LNCaP clone FGC (cell line): ENCODE measurements around the gene UBE2R2.
"Not testable (repeated sequence)": the region's sequence is repeated elsewhere in the genome, so short reads cannot be mapped to it uniquely, and the experiment has no call there.

Experiments
- DNase-seq: peaks from one replicate; pipeline ENCODE4 v3.0.0-alpha.2; 2011; ENCODE audit warnings: low read depth
- H3K4me3 ChIP-seq: 2 replicates; pipeline ENCODE4 v1.5.1; 2011; ENCODE audit warnings: mild to moderate bottlenecking, low read depth, low read length, control low read depth
- TF ChIP-seq, protein P1 (sequence below): IDR thresholded peaks from 2 replicates; pipeline ENCODE4 v1.5.1; 2012; ENCODE audit warnings: mild to moderate bottlenecking; ENCODE audit not compliant: control insufficient read depth, insufficient read depth; ENCODE audit errors: extremely low read depth

UBE2R2 gene

DNA sequence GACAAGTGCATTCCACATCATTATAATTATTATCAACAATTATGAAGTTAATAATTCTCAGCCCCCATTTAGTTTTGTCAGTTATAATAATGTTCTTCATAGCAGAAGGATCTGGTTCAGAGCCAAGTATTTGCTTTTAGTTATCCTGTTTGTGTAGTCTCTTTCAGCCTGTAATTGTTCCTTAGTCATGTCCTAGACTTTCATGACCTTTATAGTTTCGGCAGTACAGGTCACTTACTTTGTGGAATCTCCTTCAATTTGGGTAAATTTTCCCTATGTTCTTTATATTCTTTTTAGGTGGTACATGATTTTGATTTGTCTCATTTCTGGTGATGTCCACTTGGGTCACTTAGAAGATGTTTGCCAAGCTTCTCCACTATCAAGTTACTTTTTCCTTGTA is 34.3 kb downstream of the UBE2R2 start:
- DNase-seq: no peak
- H3K4me3 ChIP-seq: peak overlapping the region; percentile 15; the same call in 1 of the 2 replicates
- TF ChIP-seq, protein P1, sequence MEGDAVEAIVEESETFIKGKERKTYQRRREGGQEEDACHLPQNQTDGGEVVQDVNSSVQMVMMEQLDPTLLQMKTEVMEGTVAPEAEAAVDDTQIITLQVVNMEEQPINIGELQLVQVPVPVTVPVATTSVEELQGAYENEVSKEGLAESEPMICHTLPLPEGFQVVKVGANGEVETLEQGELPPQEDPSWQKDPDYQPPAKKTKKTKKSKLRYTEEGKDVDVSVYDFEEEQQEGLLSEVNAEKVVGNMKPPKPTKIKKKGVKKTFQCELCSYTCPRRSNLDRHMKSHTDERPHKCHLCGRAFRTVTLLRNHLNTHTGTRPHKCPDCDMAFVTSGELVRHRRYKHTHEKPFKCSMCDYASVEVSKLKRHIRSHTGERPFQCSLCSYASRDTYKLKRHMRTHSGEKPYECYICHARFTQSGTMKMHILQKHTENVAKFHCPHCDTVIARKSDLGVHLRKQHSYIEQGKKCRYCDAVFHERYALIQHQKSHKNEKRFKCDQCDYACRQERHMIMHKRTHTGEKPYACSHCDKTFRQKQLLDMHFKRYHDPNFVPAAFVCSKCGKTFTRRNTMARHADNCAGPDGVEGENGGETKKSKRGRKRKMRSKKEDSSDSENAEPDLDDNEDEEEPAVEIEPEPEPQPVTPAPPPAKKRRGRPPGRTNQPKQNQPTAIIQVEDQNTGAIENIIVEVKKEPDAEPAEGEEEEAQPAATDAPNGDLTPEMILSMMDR: no peak

DNA sequence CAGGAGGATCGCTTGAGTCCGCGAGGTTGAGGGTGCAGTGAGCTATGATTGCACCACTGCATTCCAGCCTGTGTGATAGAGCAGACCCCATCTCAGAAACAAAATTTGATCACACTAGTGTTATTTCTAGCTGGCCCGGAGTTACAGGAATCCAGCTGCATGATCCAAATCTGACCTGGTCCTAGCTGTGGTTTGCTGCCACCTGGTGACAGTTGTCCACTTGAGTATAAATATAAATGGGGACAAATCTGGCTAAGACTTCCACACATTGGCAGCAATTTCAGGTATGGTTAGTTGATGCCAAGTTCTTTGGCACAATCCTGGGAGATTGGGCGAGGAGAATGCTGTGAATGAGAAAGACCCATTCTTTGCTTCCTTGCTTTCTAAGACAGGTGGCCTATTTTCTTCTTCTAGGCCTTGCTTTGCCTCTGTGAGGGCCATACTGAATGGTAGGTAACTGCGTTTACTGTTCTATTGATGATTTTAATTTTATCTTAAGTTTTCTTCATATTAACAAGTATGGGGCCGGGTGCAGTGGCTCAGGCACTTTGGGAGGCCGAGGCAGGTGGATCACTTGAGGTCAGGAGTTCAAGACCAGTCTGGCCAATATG is 35.4 kb downstream of the UBE2R2 start:
- H3K4me3 ChIP-seq: no peak overlapping the region
- peak; percentile 67 for DNase-seq
- TF ChIP-seq, protein P1: peak; percentile 78

DNA sequence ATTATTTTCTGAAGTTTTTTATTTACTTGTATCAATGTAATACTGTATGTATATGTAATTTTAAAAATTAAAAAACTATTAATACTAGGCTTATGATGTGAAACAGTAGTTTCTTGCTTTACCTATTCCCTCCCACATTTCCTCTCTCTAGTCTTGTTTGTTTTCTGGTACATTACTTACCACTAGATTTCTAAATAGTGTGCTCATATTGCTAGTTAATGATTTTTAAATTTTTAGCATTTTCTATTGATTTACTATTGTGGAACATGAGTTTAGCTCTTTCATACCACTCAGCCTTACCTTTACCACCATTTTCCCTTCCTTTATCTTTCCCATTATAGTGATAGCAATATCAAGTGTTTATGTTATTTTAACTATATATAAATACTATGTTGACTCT is 39.3 kb downstream of the UBE2R2 start:
- H3K4me3 ChIP-seq: no peak overlapping the region
- TF ChIP-seq, protein P1: no peak
- no peak for DNase-seq

DNA sequence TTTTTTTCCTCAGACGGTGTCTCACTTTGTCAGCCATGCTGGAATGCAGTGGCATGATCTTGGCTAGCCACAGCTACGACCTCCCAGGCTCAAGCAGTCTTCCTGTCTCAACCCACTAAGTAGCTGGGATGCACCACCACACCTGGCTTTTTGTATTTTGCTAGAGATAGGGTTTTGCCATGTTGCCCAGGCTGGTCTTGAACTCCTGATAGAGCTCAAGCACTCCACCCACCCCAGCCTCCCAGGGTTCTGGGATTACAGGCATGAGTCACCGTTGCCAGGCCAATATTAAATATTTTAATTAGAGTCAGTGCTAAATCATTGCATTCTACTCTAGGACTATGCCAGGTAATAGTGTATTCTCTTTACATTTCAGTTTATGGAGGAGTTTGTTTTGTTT is 41.5 kb downstream of the UBE2R2 start:
- DNase-seq: no peak
- H3K4me3 ChIP-seq: no peak overlapping the region
- TF ChIP-seq, protein P1: no peak

DNA sequence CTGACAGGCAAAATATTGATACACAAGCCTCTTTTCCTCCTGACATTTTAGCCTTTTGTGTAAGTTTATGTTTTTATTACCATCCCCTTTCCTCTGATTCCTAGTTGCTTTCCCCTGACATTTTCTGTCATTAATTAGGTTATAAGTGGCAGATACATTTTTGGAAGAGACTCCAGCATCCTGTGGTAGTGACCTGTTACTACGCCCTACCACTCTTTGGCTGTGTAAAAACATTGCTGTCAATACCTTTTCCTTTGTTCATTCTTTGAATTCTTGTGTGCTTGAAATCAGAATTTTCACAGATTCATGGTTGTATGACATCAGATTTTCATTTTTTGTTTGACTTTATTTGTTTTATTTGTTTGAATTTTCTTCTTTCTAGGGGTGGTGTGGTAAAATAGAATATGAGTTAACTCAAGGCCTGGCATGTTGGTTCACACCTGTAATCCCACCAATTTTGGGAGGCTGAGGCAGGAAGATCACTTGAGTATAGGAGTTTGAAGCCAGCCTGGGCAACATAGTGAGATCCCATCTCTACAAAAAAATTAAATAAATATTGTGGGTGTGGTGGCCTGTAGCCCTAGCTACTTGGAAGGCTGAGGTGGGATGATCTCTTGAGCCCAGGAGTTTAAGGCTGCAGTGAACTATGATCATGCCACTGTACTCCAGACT is 43.4 kb downstream of the UBE2R2 start:
- no peak for DNase-seq
- no peak overlapping the region for H3K4me3 ChIP-seq
- TF ChIP-seq, protein P1: no peak

DNA sequence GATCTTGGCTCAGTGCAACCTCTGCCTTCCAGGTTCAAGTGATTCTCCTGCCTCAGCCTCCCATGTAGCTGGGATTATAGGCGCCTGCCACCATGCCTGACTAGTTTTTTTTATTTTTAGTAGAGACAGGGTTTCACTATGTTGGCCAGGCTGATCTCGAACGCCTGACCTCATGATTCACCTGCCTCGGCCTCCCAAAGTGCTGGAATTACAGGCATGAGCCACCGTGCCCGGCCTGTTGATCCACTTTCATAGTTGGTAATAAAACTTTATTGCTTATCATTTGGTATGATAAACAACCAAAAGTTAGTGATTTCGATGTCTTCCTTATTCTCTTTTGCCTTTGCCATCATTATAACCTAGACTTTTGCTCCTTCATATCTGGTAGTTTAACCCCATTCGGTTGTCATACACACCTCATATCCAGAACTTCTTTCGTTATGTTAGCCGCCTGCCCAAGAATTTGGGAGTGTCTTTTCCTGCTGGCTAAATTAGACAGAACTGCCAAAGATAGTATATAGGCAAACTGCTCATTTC is 45.0 kb downstream of the UBE2R2 start:
- TF ChIP-seq, protein P1: no peak
- no peak for DNase-seq
- H3K4me3 ChIP-seq: no peak overlapping the region

DNA sequence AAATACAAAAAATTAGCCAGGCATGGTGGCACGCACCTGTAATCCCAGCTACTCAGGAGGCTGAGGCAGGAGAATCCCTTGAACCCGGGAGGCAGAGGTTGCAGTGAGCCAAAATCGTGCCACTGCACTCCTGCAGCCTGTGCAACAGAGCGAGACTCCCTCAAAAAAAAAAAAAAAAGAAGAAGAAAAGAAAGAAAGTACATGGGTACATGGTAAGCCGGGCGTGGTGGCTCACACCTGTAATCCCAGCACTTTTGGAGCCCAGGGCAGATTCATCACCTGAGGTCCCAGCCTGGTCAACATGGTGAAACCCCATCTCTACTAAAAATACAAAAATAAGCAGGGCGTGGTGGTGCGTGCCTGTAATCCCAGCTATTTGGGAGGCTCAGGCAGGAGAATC is 46.1 kb downstream of the UBE2R2 start:
- not testable (repeated sequence) for DNase-seq, H3K4me3 ChIP-seq
